Activated effector memory CD4-positive, alpha-beta T cell treated with anti-CD3 and anti-CD28 coated beads, Interleukin-2, amount 50 U/mL, for 16 hours (primary cell): ENCODE measurements around the gene PSRC1.
"Not testable (repeated sequence)": the region's sequence is repeated elsewhere in the genome, so short reads cannot be mapped to it uniquely, and the experiment has no call there.

Experiments used
- DNase-seq: peaks from one replicate; pipeline ENCODE4 v3.0.0-alpha.2; 2020

Gene PSRC1

DNA sequence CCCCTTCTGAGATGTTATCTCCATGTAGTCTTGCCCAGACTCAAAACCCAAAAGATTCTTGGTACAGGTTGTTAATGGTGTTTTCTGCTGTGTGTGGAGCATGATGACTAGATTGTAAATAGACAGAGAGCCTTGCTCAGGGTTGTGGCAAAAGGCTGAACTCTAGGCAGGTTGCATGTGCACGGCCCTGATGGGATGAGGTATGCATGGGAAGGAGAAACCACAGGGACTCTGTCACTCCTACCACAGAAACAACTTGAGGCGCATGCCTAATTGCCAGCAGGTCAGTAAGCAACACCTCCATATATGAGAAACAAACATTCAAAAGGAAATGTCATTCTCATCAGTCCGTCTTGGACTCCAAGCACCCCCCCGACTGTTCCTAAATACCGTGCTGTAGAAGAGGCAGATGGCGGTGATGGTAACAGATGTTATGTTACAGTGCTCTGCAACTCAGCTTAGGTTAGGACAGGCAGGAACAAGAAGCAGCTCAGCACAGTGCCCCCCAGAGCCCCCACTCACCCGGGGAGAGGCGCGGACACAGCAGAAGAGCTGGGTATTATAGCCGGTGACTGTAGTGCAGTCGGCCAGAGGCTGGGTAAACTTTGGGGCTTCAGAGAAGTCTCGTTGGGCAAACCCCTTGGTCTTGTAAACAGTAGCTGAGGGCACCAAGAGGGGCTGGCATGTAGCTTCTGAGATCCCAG, 12.9 kb upstream of the PSRC1 start:
- no peak for DNase-seq

GRCh38 chr1:109294481-109294880, 11.5 kb upstream of the PSRC1 start:
- DNase-seq: no peak

GRCh38 chr1:109293026-109293425, 10.1 kb upstream of the PSRC1 start:
- DNase-seq: no peak

DNA sequence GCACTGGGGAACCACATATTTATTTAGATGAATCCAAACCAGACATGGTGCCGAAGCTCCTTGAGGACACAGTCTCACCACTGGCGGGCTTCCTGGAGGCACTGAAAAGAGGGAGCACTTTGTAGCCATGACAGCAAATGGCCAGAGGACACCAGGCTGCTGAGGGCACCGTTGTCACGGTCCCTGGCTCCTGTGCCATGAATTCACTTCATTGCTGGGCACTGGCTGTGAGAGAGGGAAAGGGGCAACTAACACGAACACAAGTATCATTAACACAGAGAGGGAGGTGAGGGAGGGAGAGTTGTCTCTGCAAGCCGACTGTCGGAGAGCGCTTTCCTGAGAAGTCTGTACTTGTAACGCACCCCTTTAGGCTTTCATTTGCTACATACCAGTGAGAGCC, 9.4 kb upstream of the PSRC1 start:
- no peak for DNase-seq

DNA sequence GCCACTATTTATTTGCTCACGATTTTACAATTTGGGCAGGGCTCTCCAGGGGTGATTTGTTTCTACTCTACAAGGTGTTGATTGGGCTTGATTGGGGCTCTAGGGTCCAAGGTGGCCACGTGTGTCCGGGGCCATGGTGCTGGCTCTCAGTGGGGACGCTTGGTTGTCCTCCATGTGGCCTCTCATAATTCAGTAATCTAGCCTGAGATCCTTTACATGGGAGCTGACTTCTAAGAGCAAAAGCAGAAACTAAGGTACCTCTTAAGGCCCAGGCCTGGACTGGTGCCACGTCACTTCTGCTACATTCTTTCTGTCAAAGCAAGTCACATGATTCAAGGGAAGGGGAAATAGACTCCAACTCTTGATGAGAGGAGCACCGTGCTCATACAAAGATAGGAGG, 8.1 kb upstream of the PSRC1 start:
- DNase-seq: no peak

- DNase-seq: no peak
Measured at GRCh38 chr1:109290137-109290536, 7.2 kb upstream of the PSRC1 start.

DNA sequence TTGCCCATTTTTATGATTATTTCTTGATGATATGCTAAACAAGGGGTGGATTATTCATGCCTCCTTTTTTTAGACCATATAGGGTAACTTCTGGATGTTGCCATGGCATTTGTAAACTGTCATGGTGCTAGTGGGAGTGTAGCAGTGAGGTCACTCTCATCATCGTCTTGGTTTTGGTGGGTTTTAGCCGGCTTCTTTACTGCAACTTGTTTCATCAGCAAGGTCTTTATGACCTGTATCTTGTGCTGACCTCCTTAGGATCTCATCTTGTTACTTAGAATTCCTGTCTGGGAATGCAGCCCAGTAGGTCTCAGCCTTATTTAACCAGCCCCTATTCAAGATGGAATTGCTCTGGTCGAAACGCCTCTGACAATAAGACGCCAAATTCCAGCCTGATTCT, 3.8 kb upstream of the PSRC1 start:
- not testable (repeated sequence) for DNase-seq

GRCh38 chr1:109283748-109284600, 1.0 kb upstream of the PSRC1 start:
- DNase-seq: no peak

- DNase-seq: no peak
Measured at GRCh38 chr1:109282497-109282951, 421 bp downstream of the PSRC1 start.

DNA sequence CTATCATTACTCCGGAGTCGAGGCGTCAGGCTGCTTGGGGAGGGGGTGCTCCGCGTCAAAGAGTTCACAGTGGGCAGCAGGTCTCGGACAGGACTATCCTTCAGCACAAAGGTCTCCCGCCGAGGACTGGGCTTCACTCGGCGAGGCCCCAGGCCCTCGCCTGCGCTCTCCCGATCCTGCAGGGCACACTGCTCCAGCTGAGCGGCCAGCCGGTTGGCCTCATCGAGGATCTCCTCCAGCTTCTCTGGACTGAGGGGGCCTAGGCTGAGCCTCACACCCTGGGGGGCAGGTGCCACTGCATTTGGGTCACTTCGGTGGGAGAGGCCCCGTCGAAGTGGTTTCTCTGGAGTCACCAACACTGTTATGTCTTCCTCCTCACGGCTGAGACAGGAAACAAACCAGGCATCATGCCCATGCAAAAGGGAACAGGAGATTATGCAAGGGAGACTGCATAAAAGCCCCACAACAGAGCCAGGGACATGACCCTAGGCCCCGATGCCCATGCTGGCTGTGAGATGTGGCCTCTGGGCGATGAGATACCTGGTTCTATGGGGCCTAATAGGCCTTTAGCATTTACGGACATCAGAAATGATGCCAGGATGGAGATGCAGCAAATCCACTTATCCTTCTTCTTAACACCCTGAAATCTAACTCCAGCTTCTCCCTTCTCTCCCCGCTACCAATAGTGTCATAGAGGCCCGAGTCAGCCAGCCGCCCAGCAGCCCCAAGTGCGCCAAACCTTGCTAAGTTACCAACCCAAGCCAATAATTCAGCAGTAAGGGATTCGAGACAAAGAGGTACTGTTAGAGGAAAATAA, 1.1 kb downstream of the PSRC1 start:
- no peak for DNase-seq

DNA sequence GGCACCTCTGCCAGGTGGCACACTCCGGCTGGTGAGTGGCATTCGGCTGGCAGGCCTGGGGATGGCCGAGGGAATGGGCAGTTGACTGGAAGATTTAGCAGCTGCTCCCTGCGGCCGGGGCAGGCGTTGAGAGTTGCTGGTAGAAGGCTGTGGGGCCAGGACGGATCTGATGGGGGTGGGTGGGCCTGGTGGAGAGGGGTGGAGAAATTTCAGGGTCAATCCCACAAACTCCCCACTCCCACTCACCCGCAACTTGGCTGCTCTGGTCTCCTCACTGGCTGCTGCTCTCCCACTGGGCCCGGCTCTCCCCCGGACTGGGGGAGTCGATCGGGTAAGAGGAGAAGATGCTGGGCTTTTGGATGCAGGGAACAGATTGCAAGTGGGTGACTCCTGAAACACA, 2.1 kb downstream of the PSRC1 start:
- no peak for DNase-seq

DNA sequence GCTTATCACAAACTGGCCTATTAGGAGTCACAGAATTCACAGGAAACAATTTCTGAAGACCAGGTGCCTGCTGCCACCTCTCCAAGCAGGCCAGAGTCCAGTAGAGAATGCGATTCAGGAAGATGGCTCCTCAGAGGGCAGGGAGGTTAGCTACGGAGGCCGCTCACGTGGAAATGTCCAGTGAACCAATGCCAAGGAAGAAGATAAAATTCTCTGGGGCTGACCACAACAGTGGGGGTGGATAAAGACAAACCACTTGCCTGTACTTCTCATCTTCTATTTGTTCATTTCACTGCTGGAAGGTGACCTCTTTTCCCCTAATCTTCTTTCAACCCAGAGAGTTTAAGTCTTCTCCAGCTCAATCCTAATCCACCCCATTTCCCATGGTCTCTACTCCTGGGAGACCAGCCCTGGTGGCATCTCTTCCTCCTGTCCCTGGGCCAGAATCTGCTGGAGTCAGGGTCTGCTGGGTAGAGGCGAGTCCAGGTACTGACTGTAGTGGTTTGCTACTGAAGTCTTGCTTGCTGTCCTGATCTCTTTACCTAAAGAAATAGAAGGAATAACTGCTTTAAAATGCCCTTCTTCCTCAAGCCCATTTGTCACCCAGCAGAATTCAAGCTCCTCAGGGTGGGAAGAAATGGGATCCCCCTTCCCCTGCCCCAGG, 3.2 kb downstream of the PSRC1 start:
- DNase-seq: no peak

DNA sequence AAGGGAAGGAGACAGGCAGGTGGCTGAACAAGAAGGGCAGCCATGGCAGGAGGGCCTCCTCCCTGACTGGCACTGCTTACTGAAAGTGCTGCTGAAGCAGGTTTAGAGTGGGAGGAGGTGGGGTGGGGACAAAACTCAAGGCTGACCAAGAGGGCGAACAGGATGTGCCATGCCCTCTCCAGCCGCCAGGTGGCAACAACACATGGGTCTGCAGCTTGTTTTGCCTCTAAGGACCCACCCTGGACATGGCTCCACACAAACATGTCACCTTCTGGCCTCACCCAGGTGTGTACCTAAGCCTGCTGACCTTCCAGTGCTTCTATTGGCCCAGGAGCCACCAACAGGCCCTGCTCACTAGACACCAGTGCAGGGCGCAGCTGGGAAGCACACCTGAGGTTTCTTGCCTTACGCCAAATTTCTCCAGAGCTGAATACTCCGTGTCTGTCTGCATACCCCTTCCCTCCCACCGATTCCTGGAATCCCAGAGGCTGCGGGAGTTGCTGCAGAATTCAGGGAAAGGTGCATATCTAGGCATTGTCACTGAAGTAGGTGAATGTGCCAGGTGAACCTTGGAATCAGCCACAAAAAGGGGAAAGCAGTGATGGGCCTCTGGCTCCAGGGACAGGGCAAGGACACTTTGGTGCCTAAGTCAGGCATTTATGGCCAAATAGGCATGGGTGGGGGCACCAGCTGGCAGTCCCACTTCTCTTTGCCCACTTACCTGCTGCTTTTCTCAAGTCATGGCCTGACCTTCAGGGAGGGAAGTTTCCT, 5.3 kb downstream of the PSRC1 start:
- DNase-seq: peak; percentile 87

DNA sequence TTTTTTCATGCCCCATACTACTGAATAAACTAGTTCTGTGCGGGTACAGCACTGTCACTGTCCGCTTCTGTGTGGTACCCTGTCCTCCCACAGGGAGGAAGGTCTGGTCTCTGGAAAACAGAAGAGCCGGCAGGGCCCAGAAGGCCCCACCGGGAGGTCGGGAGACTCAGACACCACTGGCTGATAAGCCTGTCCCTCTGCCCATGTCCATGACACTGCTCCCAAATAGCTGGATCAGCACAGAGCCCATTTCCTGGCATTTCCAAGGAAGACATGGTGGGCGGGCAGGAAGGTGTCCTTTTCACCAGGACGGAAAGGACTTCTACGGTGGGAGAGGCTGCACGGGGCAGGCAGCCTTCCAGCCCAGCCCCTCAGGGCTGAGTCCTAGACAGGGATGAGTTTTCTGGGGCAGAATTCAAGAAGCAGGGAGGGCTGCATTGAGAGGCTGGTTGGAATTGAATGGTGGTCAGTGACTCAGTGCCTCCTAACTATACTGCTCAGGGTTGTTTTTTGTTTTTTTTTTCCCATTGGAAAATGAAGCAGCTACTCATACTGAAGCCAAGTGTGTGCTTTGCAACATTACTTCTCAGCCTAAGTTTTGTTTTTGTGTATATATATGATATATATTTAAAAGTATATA, 7.1 kb downstream of the PSRC1 start:
- DNase-seq: peak; percentile 51

DNA sequence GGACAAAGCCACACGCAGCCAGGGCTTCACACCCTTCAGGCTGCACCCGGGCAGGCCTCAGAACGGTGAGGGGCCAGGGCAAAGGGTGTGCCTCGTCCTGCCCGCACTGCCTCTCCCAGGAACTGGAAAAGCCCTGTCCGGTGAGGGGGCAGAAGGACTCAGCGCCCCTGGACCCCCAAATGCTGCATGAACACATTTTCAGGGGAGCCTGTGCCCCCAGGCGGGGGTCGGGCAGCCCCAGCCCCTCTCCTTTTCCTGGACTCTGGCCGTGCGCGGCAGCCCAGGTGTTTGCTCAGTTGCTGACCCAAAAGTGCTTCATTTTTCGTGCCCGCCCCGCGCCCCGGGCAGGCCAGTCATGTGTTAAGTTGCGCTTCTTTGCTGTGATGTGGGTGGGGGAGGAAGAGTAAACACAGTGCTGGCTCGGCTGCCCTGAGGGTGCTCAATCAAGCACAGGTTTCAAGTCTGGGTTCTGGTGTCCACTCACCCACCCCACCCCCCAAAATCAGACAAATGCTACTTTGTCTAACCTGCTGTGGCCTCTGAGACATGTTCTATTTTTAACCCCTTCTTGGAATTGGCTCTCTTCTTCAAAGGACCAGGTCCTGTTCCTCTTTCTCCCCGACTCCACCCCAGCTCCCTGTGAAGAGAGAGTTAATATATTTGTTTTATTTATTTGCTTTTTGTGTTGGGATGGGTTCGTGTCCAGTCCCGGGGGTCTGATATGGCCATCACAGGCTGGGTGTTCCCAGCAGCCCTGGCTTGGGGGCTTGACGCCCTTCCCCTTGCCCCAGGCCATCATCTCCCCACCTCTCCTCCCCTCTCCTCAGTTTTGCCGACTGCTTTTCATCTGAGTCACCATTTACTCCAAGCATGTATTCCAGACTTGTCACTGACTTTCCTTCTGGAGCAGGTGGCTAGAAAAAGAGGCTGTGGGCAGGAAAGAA, 8.1 kb downstream of the PSRC1 start:
- DNase-seq: peak; percentile 46

DNA sequence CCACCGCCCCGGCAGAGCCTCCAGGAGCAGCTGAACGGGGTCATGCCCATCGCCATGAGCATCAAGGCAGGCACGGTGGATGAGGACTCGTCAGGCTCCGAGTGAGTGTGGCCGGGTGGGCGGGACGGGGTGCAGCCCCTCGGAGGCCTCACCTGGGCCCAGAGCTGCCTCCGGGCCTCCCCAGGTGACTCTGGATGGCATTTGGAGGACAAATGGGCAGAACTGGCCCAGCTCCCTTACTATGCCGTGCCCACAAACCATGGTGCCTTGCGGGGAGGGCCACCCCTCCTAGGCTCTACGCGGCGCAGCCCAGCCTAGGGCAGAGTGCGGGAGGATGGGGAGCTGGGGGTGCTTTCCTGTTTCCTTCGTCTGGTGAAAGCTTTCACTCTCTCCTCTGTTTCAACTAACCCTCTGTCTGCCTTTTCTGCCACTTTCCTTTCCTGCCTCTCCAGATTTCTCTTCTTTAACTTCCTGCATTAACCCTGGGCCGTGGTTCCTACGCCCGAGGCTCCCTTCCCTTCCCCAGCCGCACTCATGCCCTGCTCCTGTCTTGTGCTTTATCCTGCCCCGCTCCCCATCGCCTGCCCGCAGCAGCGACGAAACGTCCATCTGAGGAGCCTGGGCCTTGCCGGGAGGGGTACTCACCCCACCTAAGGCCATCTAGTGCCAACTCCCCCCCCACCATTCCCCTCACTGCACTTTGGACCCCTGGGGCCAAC, 9.2 kb downstream of the PSRC1 start:
- peak; percentile 41 for DNase-seq

GRCh38 chr1:109272831-109273547, 10.0 kb downstream of the PSRC1 start:
- peak; percentile 46 for DNase-seq

GRCh38 chr1:109272021-109272799, 10.7 kb downstream of the PSRC1 start:
- no peak for DNase-seq
